Hepatic stellate cell (primary cell): Measurements from ENCODE around the gene PLP1.
"Not testable (repeated sequence)": the region's sequence is repeated elsewhere in the genome, so short reads cannot be mapped to it uniquely, and the experiment has no call there.

Experiments
- DNase-seq: peaks from one replicate; pipeline ENCODE4 v3.0.0; 2011; ENCODE audit warnings: low spot score

The PLP1 gene, protein sequence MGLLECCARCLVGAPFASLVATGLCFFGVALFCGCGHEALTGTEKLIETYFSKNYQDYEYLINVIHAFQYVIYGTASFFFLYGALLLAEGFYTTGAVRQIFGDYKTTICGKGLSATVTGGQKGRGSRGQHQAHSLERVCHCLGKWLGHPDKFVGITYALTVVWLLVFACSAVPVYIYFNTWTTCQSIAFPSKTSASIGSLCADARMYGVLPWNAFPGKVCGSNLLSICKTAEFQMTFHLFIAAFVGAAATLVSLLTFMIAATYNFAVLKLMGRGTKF

DNA sequence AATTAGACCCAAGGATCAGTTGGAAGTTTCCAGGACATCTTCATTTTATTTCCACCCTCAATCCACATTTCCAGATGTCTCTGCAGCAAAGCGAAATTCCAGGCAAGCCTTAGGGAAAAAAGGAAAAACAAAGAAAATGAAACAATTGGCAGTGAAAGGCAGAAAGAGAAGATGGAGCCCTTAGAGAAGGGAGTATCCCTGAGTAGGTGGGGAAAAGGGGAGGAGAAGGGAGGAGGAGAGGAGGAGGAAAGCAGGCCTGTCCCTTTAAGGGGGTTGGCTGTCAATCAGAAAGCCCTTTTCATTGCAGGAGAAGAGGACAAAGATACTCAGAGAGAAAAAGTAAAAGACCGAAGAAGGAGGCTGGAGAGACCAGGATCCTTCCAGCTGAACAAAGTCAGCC lies at the start of gene PLP1:
PLP1 (plus strand) TSS at position 295 of the 400 bp plus-strand sequence. CDS start 156 bp downstream, outside the sequence.
- DNase-seq, result no peak

DNA sequence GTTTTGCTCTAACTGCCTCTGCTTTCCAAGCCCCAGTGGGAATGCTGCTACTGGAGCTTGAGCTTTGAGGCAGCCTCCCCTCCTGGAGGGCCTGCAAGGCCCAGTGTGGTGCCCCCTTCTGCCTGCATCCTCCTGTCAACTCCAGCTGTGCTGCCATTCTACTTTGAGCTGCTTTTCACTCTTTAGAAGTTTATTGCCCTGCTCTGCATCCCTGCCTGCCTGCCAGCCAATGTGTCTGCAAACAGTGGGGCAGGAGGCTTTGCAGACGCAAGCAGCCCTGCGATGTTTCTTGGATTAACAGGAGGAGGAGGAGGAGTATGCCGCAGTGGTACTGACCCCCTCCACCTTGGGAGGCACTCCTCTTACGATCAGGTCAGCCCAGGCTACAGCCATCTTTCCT lies 49.5 kb upstream of the PLP1 start:
- no peak for DNase-seq

DNA sequence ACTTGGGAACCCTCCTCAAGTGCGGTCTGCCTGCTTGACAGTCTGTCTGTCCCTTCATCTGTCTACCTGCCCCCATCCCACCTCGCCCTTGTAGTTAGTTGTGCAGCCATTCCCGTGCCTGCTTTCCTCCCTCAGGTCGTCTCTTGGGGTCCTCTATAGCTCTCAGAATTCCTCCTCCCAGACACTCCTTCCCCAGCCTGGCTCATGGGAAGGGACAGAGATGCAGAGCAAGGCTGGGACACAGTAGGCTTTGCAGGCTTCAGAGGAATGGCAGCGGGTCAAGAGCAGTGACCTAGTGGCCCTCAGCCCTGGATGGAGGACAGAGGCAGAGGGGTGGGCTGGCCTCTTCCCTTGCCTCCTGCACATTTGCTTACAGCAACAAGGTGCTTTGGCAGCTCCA lies 47.6 kb upstream of the PLP1 start:
- DNase-seq, result no peak

DNA sequence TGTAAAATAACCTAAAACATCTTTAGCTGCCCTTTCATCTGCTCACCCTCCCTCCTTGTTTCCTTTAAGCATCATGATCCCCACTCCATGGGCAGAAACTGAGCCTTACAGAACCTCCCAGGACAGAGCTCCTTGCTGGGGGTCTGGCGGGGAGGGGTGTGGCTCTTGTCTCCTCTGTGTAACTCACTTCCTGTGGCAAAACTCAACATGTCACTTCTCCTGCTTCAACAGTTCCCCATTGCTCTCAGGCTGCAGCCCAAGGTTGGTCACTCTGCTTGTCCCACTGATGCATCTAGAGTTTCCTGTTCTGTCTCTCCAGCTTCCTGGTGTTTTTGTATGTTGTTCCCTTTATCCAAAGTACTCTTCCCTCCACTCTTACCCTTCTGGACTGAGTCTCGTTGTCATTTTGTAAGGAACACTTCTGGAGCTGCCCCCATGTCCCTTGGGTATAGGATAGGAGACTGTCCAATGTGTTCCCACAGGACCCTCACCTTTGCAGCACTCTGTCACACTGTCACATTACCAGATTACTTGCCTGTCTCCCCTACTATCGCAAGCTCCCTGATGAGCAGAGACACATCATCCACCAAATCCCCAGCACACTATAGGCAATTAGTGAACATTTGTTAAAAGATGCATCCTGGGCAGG lies 46.4 kb upstream of the PLP1 start:
- no peak for DNase-seq

DNA sequence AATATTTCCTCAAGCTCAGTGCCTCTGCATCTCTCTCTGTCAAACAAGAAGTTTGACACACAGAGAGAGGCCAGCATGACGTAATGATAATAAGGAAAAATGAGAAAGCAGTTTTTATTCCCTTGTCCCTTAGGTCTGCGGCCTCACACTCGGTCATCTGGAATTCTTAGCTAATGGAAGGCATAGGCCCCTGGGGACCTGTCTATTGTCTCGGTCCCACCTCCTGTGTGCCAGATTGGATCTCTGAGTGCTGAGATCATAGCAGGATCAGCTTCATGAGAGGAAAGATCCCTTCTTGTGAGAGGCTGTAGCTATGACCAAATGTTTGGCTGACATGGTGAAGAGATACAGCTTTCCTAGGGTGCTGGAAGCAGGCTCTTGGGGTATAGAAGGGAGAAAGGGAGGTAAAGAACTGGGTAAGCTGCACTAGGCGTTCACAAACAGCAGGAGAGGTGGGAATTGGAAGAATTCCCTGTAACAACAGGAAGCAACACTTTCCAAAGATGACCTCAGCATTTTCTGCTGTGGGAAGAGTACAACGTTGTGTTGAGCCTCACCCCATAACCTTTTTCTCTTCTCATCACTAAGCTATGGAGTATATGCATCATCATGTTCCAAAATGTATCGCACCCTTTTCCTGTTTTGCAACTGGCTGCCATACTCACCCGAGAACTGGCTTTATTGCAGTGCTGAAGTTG lies 45.7 kb upstream of the PLP1 start:
- DNase-seq, result peak; percentile 55

DNA sequence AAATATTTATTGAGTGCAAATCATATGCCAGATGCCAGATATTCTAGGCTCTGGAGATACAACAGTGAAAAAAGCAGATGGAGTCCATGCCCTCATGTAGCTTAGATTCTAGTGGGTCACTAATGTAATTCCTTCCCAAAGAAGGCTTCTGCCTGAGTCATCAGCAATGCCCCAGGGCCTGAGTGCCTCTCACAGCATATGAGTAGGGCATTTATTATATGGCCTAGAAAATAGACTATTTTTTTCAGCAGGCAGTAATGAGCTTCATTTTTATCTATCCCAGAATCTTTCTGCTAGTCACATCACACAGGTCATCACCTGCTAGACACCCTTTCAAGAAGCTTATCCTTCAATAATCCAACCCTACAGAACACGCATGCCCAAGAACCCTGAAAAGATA lies 43.6 kb upstream of the PLP1 start:
- no peak for DNase-seq

DNA sequence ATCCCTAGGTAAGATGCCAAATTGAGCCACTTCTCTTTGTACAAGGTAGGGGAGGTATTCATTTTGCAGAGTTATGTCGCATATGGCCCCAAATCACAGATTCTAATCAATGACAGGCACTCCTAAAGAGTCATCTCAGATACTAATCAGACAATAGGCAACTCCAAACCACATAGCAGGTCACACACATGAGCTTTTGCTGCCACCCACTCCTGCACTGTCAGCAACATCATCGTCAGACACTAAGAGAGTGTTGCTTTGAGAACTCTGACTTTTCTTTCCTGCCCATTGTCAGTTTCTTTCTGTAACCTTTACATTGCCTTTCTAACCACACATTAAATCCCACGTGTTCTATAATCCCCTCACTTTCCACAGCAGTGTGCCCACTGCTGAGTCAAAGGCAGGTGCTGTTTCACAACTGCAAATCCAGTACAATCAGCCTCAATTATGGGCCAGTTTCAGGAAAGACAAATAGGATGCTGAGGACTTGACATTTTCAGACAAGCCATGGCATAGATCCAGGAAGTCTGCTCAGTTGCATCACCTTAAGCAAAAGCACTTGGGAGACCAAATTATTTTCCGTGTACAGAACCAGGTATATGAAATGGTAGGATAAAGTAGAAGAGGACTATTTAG lies 42.4 kb upstream of the PLP1 start:
- DNase-seq, result no peak

DNA sequence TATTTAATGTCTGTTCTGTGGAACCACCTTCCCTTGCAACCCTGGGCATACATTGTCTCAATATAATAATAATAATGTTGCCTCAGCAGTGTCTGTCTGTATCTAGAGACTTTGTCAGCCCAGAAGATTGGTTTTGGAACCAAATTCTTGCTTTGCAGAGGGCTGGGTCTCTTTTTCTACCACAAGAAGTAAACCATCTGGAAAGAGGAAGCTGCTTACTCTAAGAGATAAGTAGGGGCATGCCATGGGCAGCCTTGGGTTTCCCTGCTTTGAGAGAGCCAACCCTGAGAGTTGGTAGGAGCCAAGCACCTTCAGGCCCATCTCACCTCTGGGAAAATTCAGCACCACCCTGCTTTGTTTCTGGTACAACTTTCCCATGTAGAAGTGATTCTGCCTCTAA lies 38.9 kb upstream of the PLP1 start:
- no peak for DNase-seq

DNA sequence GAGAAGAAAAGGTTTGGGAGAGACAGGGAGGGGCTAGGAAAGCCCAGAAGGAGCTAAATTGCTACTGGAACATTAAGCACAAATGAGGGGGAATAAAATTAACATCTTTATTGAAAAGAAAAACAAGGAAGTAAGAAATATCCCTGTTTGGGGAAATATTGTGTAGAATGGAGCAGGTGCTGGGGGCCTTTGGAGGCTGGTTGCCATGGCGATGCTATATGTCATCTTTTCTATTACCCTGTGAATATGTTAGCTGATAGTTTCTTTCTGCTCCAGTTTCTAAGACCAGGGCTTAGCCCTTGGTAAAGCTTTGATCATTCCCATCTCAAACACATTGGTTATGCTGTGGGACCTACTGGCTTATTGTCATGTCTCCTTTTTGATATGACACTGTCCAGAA lies 37.2 kb upstream of the PLP1 start:
- no peak for DNase-seq

DNA sequence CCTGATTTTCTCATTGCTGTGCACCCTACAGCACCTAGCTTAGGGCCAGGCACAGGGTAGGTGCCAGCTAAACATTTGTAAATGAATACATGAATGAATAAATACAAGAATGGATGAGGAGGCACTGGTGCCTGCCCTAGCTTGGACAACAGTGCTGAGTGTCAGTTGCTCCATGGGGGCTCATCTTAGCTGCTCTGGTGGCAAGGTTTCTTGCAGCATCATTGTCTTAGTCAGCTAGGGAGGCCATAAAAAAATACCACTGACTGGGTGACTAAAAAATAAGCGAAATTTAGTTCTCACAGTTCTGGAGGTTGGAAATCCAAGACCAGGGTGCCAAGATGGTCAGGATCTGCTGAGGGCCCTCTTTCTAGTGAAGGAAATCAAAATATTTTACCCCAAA lies 34.8 kb upstream of the PLP1 start:
- DNase-seq, result no peak

DNA sequence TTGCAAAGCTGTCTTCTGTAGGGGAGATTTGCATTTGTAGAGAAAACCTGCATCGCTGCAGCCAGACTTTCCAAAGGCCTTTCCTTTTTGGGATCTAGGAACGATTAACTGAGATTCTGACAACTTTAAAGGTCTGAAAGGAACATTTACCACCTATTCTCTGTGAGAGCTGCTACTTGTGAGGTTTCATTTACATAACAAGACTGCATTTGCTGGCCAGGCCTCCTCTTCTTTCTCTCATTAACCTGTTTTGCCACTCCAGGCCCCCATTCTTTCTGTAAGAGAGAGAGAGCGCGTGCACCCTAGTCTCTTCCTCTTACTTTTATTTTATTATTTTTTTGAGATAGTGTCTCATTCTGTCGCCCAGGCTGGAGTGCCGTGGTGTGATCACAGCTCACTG lies 34.3 kb upstream of the PLP1 start:
- no peak for DNase-seq

DNA sequence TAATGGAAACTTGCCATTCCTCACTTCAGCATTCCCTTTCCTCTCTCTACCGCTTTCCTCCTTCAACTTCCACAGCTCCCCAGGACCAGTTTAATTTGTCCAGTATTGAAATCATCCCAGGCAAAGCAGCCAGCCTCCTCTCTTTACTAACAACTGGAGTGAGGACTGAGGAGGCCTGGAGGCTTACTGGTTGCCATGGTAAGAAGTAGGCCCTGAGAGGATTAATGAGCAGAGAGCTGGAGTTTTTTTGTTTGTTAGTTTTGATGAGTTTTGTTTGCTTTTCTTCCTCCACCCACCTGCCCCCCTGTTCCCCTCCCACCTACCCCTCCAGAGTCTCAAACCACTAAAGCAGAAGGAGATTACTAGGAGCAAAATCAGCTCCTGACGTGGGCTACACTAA lies 29.5 kb upstream of the PLP1 start:
- DNase-seq, result no peak

DNA sequence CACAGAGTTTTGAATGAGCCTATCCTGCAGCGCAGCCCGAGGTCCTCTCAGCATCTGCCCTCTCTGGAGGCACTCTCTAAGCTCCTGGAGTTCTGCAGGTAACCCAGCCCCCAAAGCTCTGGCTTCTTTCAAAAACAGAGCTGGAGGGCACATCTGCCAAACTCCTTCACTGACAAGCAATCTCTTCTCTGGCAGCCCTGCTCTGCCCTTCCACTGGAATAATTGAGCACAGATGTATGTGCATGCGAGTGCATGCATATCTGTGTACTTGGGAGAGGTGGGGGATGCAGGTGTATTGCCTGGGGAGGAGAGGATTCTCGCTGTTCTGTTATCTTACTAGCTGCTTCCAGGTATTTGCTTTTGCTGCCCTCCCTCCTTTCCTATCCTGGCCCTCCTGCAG lies 22.2 kb upstream of the PLP1 start:
- DNase-seq, result no peak

DNA sequence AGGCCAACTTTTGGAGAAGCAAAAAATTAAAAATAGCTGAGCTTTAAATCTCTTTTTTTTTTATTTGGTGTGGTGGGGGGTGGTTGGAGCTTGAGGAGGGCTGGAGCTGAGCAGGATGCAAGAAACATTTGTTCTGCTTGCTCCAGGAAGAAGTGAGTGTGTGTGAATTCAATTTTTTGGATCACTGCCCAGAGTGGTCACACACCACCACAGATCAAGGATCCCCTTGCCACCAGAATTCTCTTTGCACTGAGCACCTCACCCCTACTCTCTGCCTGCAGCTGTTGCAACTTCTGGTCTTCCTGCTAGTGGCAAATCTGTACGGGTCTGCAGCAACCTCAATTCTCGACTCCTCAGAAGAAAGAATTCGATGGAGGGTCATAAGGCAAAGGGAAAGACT lies 19.9 kb upstream of the PLP1 start:
- DNase-seq, result no peak

DNA sequence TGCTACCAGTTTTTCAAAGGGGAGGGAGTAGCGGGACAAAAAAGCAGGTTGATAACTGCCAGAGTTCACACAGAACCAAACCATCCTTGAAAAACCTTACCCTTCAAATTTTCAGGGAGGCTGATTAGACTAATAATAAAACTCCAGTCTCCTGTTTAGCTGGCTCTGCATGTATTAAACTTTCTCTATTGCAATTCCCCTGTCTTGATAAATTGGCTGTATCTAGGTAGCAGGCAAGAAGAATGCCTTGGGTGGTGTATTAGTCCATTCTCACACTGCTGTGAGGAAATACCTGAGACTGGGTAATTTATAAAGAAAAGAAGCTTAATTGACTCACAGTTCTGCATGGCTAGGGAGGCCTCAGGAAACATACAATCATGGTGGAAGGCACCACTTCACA lies 18.1 kb upstream of the PLP1 start:
- no peak for DNase-seq

DNA sequence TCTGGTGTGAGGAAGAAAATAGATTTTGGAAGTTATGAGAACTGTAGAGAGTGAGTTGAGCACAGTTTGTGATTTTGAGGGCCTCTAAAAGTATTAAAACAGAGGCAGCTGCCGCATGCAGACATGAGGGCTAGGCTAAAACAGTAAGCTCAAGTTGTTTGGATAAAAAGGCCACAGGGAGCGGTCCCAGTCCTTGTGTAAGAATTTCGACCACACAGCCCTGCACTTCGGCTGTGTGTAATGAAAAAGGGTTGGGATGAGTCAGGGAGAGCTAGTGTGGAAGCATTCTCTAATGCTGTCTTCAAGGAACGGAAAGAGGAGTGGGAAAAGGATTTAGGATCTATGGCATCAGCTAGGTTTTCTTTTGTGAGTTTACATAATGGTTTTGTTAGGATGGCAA lies 13.1 kb upstream of the PLP1 start:
- DNase-seq, result not testable (repeated sequence)

DNA sequence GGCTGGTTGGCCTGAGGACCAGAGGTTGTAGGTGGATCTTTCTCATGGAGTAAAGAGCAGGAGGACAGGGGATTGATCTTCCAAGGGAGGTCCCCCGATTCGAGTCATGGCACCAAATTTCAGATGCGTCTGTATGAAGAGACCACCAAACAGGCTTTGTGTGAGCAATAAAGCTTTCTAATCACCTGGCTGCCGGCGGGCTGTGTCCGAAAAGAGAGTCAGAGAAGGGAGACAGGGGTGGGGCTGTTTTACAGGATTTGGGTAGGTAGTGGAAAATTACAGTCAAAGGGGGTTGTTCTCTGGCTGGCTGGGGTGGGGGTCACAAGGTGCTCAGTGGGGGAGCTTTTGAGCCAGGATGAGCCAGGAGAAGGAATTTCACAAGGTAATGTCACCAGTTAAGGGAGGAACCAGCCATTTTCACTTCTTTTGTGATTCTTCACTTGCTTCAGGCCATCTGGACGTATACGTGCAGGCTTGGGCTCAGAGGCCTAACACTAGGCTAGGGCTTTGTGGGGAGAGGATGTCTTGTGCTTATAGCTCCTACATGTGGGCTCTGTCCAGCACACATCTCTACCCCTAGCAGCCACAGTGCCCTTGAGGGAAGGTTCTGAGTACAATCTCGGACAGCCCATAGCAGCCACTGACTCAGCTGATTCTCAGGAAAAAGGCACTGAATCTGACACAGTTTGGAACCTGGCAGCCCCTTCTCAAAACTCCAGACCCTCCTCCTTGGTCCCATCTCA lies 9.7 kb upstream of the PLP1 start:
- not testable (repeated sequence) for DNase-seq

DNA sequence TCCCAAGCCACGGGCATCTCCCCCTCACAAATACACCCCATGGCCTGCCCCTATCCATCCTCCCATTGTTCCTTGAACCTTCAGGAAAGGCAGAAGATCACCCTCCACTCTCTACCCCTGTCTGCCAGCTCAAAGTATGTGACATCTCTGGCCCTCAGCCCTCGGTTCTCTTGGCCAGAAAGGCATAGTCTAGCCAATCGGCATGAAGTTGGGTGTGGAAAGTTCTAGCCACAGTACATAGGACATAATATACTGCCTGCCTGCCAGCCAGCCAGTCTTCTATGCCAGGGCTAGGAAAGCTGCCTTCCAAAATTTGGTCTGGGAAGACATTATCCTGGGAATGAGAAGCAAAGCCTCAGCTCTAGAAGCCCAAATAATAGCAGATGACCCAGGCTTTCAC lies 3.2 kb upstream of the PLP1 start:
- DNase-seq, result no peak

DNA sequence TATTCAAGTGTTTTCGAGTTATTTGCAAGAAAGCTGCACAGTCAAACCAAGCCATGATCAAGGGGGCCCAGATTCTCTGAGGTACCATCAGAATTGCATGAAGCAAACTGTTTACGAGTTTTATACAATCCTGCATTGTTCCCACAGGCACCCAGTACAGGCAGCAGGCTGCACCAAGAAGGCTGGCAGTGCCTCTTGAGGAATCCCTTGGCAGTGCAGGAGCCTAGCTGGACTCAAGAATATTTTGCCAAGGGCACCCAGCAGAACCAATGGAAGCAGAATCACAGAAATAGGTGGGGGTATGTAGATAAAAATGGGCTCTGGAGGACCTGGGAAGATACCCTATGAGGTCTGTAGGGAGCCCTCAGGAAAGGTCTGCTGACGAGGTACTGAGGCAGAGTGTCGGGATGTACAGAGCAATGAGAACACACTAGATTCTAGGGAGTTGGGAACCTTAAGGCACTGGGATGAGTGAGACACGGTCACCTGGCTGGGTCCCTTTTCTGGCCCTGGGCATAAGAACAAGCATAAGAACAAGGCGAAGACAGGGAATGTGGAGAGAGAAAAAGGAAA lies 2.5 kb upstream of the PLP1 start:
- peak; percentile 26 for DNase-seq

DNA sequence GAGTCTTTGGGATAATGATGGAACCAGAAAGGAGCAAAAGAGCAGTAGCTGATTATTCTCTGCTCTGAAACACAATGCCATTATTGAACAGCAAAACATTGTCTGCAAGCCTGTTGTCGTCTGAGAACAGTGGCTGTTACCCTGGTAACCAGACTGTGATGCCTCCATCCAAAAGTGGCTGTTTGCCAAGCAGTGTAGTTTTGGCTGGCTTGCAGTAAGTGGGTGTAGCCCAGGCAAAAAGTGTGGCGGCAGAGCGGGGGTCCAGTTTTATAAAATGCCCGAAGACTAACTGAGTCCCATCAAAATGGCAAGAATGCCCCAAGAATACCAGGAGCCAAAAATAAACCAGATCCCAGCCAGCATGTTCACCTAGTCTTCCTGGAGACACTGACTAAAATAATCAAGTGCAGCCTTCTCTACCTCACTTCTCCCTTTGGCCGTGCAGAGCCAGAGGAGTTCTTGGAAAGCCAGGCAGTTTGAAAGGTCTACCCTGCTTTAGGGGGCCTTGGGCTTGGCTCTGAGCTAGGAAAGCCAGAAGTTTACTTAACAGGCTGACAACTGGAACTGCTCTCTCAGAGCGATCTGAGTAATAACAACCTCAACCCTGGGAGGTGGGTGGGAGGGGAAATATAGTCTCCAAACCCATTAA lies 2.6 kb downstream of the PLP1 start:
- DNase-seq, result no peak

DNA sequence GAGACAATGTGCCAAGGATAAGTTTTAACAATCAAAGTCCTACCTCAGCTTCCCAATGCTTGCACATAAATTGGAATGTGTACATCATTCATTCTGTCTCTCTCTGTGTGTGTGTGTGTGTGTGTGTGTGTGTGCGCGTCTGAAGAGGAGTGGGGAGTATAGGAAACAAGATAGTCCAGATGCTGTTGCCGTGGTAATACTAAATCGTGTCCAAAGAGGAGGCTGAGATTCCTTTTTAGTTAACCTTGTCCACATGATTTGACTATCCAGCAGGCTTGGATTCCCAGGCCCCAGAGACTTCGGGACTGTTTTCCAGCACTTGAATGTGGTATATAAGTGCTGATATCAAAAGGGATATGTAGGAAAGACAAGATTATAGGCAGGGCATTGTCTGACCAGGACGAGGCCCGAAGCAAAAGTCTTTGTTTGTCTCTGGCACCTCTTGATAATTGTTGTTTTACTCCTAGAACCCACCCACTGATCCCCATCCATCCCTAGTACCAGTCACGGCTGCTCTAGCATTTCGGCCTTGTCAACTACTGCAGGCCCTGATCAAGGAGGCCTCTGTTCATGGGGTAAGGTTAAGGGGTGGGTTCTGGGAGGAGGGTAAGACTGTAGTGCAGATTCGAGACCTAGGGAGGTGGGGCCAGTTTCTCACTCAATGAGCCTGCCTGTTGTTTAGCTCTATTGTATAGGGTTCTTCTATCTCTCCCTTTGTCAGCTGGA lies 3.9 kb downstream of the PLP1 start:
- DNase-seq, result no peak
